HT-29 (cell line): ENCODE results near the gene SPIN1. TPM values are rescaled to one million over a fixed set of nuclear protein-coding genes. Genes with fewer than 3 reads are reported as not detected.
A peak's percentile ranks its signal among the peaks of the same experiment; 100 is the strongest.
"Not testable (repeated sequence)": the region's sequence is repeated elsewhere in the genome, so short reads cannot be mapped to it uniquely, and the experiment has no call there.

ENCODE experiments used
- DNase-seq: peaks from one replicate; pipeline ENCODE4 v3.0.0-alpha.2; 2015; ENCODE audit warnings: low spot score
- total RNA-seq: library from RNA; depleted of rRNA; stranded (reverse); fragments of >200 nt; shearing (Covaris generic); gene quantifications from 2 replicates; pipeline ENCODE4 v1.2.3, GENCODE V29; 2014; rRNA removed

The SPIN1 gene
- 20.8 and 30.8 TPM in 2 replicates for total RNA-seq

DNA sequence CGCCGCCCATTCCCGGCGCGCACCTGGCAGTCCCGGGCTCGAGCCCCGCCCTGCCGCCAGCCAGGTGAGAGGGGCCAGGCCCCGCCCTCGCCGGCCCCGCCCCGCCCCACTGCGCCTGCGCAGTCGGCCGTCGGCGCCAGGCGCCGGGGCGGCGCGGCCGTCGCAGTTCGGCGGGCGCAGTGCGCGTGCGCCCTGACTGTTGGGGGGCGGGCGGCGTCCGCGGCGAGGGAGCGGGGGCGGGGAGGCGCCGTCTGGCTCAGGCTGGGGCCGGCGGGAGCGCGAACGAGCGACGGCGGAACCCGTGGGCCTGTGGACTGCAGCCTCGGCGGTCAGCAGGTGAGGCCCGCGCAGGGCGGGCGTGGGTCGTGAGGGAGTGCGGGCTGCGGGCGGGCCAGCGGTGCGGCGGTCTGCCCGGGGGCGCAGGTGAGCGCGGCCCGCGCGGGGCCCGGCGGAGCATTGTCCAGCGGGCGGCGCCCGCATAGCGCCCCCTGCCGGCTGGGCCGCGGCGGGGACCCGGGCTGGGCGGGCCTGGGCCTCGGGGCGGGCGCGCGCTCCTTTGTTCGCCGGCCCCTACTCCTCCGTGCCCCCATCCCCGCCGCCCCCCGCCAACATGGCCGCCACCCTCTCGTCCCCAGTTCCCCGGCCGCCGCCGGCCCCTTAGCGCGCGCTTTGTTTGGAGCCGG is at the start of gene SPIN1:
TSS of gene SPIN1 (plus strand) at position 242 of the 683 bp plus-strand sequence. CDS start 38,096 bp downstream, outside the sequence.
- peak; percentile 85 for DNase-seq

DNA sequence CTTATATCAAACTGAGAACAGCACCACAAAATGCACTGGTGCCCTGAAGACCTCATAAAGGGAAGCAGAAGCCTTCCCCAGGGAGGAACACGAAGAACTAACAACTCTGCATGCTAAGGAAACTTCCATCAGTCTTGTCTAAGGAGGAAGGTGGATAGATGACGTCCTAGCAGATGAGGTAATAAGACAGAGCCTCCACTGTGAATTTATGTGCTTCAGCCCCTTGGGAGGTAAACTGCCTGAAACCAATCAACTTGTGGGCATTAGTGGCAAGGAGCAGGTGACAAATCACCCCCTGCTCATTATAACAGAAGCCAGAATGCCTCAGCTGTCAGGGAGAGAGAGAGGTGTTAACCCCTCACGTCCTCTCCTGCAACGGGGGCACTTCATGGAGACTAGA is 48.9 kb upstream of the SPIN1 start:
- DNase-seq, result no peak

DNA sequence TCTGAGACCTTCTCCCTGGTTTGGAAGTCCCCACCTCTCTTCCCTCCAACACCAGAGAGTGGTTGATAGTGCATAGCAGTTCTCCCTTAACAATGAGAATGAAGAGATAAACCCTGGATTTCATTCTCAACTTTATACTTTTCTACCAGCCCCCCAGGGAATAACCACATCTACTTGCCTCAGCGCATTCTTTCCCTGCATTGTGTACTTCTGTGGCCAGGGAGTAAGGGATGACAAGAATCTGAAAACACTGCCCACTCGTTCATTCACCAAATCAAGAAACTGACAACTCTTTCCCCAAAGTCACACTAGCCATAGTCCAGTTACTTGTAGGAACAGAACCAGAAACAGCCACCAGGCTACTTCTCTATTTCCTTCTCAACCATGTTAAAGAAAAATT is 46.0 kb upstream of the SPIN1 start:
- no peak for DNase-seq

DNA sequence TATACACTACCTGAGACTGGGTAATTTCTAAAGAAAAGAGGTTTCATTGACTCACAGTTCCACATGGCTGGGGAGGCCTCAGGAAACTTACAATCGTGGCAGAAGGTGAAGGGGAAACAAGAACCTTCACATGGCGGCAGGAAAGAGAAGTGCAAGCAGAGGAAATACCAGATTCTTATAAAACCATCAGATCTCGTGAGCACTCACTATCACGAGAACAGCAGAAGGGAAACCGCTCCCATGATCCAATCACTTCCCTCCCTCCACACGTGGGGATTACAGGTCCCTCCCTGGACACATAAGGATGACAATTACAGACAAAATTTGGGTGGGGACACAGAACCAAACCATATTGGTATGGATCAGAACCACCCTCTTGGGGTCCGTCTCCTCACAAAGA is 44.2 kb upstream of the SPIN1 start:
- no peak for DNase-seq

GRCh38 chr9:88350354-88350753 is 37.9 kb upstream of the SPIN1 start:
- DNase-seq, result not testable (repeated sequence)

DNA sequence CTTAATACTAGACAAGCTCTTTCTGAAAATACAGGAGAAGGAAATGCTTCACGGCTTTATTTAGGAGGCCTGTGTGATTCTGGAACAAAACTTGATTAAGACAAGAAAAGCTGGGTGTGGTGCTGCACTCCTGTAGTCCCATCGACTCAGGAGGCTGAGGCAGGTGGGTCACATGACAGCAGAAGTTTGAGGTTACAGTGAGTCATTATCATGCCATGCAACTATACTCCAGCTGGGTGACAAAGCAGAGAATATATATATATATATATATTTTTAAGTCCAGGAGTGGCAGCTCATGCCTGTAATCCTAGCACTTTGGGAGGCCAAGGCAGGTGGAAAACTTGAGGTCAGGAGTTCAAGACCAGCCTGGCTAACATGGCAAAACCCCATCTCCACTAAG is 33.1 kb upstream of the SPIN1 start:
- no peak for DNase-seq

DNA sequence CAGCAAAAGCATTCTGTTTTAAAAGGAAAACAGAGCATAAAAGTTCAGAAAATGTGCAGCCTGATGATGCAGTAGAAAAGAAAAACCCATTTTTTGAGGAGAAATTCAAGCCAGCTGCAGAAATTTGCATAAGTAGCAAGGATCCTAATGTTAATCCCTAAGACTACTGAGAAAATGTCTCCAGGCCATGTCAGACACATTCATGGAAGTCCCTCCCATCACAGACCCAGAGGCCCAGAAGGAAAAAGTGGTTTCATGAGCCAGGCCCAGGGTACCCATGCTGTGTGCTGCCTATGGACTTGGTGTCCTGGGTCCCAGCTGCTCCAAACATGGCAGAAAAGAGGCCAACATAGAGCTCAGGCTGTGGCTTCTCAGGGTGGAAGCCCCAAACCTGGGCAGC is 31.0 kb upstream of the SPIN1 start:
- not testable (repeated sequence) for DNase-seq

GRCh38 chr9:88358723-88359122 is 29.5 kb upstream of the SPIN1 start:
- no peak for DNase-seq

GRCh38 chr9:88359974-88360373 is 28.3 kb upstream of the SPIN1 start:
- DNase-seq, result no peak

GRCh38 chr9:88362681-88363080 is 25.6 kb upstream of the SPIN1 start:
- DNase-seq, result no peak

DNA sequence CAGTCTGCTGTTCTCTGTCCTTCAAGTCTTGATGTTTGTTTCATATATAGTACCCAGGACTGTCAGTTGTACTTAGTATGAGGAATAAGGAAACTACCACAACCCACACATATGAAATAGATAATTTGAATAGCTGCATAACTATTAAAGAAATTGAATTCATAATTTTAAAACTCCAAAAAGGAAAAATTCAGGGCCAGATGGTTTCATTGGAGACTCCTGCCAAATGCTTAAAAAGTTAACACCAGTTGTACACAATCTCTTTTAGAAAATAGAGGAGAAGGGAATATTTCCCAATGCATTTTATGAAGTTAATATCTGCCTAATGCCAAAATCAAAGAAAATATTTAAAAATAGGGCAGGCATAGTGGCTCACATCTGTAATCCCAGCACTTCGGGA is 24.6 kb upstream of the SPIN1 start:
- no peak for DNase-seq

DNA sequence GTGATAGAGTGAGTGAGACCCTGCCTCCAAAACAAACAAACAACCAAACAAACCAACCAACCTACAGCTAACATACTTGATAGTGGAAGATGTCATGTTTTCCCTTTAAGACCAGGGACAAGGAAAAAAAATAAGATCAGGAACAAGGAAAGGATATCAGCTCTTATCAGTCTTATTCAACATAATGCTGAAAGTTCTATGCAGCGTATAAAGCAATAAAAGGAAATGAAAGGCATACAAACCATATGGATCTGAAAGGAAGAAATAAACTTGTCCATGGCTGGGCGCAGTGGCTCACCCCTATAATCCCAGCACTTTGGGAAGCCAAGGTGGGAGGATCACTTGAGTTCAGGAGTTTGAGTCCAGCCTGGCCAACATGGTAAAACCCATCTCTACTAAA is 23.5 kb upstream of the SPIN1 start:
- no peak for DNase-seq

DNA sequence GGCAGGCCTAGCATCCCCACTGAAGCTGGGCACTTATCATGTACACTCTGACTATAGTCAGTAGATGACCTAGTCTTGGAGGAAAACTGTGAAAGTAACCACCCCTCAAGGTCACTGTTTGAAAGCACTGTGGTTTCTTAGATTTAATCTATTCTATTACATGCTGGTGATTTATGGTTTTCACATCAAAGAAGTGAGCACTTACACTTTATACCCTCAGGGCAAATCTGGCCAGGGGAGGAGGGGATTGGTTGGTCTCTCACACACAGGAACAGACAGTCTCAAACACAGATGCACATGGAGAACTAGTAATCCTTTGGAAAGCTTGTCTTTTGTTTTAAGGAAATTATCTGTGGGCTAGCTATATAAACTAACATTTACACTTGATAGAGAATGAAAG is 17.9 kb upstream of the SPIN1 start:
- no peak for DNase-seq

- DNase-seq, result no peak
These were observed 16.1 kb upstream of the SPIN1 start for GRCh38 chr9:88372103-88372654.

DNA sequence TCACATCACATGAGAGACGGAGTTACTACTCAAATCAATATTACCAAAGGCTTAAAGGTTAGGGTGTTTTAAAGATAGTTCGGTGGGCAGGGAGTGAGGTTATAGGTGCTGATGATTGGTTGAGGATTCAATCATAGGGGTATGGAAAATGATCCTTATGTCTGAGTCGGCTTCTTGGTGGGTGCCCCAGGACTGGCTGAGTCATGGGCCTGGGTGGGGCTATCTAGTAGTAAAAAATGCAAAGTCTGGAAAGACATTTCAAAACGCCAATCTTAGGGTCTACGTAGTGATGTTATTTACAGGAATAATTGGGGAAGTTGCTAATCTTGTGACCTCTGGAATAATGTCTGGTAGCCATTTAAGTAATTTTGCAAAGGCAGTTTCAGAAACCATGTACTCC is 15.2 kb upstream of the SPIN1 start:
- DNase-seq, result no peak

DNA sequence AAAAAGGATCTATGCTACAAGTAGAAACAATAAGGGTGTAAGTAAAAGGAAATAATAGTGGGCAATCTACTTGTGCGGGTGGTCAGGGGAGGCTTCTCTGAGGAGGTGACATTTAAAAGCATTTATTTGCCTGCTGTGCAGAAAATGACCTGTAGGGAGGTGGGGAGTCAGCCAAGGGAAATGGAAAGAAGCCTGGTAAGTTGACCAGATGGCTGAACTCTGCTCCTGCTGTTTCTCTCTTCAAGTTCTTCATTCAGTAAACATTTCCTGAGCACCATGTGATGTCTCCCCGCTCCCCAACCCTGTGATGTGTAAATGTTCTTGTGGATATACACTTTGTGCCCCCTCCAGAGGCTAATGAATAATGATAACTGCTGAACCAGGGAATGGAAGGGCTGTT is 9.9 kb upstream of the SPIN1 start:
- DNase-seq, result no peak

- no peak for DNase-seq
These were observed 8.9 kb upstream of the SPIN1 start for GRCh38 chr9:88379352-88379751.

GRCh38 chr9:88380118-88380517 is 8.1 kb upstream of the SPIN1 start:
- DNase-seq, result no peak

DNA sequence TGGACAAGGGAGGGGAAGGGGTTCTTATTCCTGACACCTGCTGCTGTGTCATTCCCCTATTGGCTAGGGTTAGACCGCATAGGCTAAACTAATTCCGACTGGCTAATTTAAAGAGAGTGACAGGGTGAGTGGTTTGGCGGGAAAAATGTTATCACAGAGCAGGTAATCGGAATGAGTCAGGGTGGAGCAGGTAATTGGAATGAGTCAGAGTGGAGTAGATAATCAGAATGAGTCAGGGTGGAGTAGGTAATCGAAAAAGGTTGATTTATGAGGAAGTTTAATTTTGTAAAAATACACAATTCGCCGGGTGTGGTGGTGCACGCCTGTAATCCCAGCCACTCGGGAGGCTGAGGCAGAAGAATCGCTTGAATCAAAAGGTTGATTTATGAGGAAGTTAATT is 6.9 kb upstream of the SPIN1 start:
- not testable (repeated sequence) for DNase-seq

DNA sequence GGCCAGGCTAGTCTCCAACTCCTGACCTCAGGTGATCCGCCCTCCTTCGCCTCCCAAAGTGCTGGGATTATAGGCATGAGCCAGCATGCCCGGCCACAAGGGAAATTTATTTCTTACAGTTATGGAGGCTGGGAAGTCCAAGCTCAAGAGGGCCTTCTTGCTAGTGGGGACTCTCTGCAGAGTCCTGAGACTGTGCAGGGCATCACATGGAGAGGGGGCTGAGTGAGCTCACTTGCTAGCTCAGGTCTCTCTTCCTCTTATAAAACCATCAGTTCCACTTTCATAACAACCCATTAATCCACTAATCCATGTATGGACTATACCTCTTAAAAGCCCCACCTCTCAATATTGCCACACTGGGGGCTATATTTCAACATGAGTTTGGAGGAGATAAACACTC is 5.1 kb upstream of the SPIN1 start:
- DNase-seq, result no peak

DNA sequence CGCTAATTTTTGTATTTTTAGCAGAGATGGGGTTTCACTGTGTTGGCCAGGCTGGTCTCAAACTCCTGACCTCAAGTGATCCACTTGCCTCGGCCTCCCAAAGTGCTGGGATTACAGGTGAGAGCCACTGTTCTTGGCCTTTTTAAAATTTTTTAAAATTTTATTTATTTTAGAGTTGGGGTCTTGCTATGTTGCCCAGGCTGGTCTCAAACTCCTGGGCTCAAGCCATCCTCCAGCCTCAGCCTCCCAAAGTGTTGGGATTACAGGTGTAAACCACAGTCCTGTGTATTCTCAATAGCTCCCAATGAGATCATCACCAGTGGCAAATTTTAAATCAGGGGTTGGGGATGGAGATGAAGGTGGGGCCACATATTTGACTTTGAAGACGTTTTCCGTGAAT is 2.1 kb upstream of the SPIN1 start:
- DNase-seq, result not testable (repeated sequence)

DNA sequence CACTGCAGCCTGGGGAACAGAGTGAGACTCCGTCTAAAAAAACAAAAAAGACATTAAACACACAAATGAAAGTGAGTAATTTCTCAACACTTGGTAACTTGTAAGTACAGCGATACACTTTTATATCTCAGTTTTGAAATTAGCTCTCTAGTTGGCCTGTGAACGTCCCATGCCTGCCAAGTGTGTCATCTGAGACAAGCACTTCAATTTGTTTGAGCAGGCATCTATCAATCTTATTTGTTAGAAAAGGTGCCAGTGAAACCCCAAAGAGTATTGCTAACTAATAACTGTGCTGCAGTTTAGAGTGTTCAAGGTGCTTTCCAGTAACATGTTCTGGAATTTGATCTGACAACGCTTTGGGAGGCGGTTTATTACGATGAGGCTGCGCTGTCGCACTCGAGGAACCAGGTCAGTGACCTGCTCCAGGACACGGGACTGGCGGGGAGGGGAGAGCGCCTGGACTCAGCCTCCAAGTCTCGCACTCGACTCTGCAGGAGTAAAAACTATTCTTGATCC is 1.1 kb upstream of the SPIN1 start:
- no peak for DNase-seq

- DNase-seq, result peak; percentile 78
These were observed 567 bp upstream of the SPIN1 start for GRCh38 chr9:88387552-88388202.
